ENCODE measurements around the gene ARMC6. TPM values are rescaled to one million over a fixed set of nuclear protein-coding genes. Genes with fewer than 3 reads are reported as not detected.

ARMC6 gene
- total RNA-seq, 1 donor from 2014 or later = 48.1 TPM

DNA sequence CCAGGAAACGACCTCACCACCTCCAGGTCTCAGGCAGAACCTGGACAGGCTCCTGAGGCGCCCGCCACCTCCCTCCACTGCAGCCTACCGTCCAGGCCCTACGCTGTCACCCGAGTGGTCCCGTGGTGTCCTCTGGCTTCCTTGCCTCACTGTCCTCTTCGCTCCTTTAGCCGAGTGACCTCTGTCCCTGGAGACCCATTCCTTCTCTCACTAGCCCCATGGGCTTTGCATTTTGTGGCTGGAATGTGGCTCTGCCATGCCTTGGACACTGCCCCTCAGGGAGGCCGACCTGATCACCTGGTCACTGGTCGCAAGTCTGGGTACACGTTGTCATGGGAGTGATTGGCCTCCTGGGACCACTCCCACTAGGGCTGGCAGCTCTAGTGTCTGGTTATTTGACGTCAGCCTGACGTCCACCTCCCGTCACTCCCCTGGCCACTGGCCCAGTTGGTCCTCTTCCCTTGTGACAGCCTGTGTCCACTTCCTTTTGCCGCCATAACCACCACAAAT, 48.3 kb downstream of the ARMC6 start:
- H3K4me3 ChIP-seq (ENCODE audit: low read depth, low read length) = no peak overlapping the region
- TF ChIP-seq, protein P1, sequence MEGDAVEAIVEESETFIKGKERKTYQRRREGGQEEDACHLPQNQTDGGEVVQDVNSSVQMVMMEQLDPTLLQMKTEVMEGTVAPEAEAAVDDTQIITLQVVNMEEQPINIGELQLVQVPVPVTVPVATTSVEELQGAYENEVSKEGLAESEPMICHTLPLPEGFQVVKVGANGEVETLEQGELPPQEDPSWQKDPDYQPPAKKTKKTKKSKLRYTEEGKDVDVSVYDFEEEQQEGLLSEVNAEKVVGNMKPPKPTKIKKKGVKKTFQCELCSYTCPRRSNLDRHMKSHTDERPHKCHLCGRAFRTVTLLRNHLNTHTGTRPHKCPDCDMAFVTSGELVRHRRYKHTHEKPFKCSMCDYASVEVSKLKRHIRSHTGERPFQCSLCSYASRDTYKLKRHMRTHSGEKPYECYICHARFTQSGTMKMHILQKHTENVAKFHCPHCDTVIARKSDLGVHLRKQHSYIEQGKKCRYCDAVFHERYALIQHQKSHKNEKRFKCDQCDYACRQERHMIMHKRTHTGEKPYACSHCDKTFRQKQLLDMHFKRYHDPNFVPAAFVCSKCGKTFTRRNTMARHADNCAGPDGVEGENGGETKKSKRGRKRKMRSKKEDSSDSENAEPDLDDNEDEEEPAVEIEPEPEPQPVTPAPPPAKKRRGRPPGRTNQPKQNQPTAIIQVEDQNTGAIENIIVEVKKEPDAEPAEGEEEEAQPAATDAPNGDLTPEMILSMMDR (conservative IDR thresholded peaks at IDR 0.05; ENCODE audit: low read depth, low read length) = no peak
- DNase-seq (ENCODE audit: low read depth) = no peak

DNA sequence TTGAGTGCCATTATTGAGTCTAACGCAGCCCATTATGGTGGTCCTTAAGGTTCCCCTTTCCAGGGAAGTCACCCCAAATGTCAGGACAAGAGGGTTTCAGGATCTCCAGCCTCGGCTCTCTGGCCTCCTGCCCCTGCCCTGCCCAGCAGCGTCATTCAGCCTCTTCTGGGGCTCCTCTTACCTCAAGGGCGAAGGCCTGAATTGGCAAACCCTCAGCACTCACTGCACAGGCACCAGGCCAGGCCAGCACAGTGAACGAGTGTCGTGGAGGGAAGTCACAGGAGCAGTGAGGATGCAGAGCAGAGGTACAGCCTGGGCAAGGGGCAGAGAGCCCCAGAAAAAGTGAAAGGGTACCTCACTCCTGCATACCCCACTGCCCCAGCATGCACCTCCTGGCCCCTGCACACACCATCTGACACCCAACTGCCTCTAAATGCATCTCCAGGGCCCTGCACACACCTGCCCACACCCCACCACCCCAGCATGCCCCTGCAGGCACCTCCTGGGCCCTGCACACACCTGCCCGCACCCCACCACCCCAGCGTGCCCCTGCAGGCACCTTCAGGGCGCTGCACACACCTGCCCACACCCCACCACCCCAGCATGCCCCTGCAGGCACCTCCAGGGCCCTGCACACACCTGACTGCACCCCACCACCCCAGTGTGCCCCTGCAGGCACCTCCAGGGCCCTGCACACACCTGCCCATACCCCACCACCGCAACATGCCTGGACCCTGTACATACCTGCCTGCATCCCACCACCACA, 50.2 kb downstream of the ARMC6 start:
- no peak overlapping the region for H3K4me3 ChIP-seq (ENCODE audit: low read depth, low read length)
- TF ChIP-seq, protein P1 (conservative IDR thresholded peaks at IDR 0.05; ENCODE audit: low read depth, low read length) = no peak
- no peak for DNase-seq (ENCODE audit: low read depth)

DNA sequence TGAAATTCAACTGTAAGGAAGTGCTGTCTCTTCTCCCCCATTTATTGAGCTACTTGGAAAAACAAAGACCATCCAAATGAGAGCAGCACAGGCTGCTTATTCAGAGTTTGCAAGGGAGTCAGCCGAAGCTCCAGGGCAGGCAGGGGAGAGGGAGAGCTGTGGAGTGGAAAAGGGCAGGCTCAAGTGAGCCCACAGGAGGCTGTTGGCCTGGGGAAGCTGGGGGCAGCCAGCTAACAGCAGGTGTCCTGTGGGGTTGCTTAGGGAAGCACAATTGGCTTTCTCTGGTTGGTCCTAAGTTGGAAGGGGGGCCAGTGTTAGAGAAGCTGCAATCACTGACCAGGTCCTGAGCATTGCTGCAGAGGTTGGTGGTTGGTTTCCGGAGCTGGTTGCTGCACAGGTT, 54.3 kb downstream of the ARMC6 start:
- DNase-seq (ENCODE audit: low read depth) = no peak
- no peak overlapping the region for H3K4me3 ChIP-seq (ENCODE audit: low read depth, low read length)
- TF ChIP-seq, protein P1 (conservative IDR thresholded peaks at IDR 0.05; ENCODE audit: low read depth, low read length) = no peak

DNA sequence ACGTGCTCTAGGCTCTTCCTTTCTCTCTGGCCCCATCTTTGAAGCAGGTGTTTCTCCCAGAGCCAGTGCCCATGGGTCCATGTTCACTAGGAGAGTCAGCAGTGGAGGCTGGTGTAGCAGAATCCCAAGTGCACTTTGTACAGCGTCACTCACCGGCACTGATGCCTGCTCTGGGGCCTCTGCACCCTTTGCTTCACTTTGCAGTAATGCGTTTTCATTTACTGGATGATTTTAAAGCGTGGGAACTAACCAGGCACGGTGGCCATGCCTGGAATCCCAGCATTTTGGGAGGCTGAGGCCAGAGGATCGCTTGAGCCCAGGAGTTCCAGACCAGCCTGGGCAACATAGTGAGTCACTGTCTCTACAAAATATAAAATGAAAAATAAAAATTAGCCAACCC, 61.1 kb downstream of the ARMC6 start:
- no peak for DNase-seq (ENCODE audit: low read depth)
- TF ChIP-seq, protein P1 (conservative IDR thresholded peaks at IDR 0.05; ENCODE audit: low read depth, low read length) = no peak
- no peak overlapping the region for H3K4me3 ChIP-seq (ENCODE audit: low read depth, low read length)

DNA sequence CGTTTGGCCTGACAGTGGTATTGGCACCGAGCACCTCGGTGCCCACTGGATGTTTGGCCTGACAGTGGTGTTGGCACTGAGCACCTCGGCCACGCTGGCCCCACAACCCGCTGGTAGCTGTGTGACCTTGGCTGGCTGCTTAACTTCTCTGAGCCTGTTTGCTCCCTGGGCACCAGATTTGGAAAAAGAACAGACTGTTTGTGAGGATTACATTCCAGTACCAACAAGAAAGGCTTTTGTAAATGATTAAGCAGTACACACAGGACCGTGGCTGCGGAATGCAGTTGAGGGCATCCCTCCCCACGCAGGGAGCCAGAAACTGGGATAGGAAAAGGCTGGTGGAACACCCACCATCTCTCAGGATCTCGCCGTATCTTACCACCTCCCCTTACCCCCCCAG, 62.3 kb downstream of the ARMC6 start:
- TF ChIP-seq, protein P1 (conservative IDR thresholded peaks at IDR 0.05; ENCODE audit: low read depth, low read length) = no peak
- H3K4me3 ChIP-seq (ENCODE audit: low read depth, low read length) = no peak overlapping the region
- no peak for DNase-seq (ENCODE audit: low read depth)

DNA sequence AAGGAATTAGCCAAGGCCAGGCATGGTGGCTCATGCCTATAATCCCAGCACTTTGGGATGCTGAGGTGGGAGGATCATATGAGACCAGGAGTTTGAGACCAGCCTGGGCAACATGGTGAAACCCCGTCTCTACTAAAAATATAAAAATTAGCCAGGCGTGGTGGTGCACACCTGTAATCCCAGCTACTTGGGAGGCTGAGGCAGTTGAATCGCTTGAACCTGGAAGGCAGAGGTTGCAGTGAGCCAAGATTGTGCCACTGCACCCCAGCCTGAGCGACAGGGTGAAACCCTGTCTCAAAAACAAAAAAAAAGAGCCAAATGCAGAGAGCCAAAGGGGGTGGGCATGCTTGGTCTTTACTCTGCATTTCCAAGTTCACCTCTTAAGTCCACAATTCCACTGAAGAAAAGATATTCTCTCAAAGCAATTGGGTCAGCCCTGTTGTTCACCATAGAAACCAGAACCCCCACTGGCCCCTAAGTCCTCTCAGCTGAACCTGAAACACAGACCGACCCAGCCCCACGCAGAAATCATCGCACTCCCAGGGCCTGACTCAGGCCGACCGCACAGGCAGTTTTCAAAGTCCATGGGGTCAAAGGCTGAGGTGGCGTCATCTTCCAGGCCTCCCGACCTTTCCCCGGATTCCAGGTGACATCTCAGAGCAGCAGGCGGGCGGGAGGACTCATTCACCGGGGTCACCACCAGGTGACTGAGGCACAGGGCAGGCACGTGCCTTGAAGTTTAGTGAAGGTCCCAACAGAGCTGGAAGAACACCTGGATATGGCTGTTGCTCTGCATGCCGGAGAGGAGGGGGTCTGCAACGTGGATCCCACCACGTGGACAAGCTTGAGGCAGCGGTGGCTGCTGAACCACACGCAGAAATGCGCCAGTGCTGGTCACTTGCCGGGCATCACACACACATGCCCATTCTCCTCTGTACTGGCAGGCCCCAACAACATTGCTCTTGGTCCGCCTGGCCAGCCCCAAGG, 63.5 kb downstream of the ARMC6 start:
- TF ChIP-seq, protein P1 (conservative IDR thresholded peaks at IDR 0.05; ENCODE audit: low read depth, low read length) = no peak
- no peak for DNase-seq (ENCODE audit: low read depth)
- no peak overlapping the region for H3K4me3 ChIP-seq (ENCODE audit: low read depth, low read length)

All from epithelial cell of proximal tubule (primary cell).